Activated effector memory CD4-positive, alpha-beta T cell treated with anti-CD3 and anti-CD28 coated beads, Interleukin-2, amount 50 U/mL, for 16 hours (primary cell): ENCODE measurements around the gene FIBP.
"Not testable (repeated sequence)": the region's sequence is repeated elsewhere in the genome, so short reads cannot be mapped to it uniquely, and the experiment has no call there.

Experiments used
- DNase-seq: peaks from one replicate; pipeline ENCODE4 v3.0.0-alpha.2; 2020

FIBP gene

GRCh38 chr11:65912845-65913244 lies 24.6 kb upstream of the FIBP start:
- no peak for DNase-seq

- DNase-seq, result no peak
Measured at GRCh38 chr11:65911682-65912568, 23.7 kb upstream of the FIBP start.

GRCh38 chr11:65907878-65908277 lies 19.6 kb upstream of the FIBP start:
- no peak for DNase-seq

- DNase-seq, result no peak
Measured at GRCh38 chr11:65906602-65907001, 18.3 kb upstream of the FIBP start.

GRCh38 chr11:65903715-65904114 lies 15.4 kb upstream of the FIBP start:
- DNase-seq, result no peak

- DNase-seq, result no peak
Measured at GRCh38 chr11:65903068-65903481, 14.8 kb upstream of the FIBP start.

- DNase-seq, result no peak
Measured at GRCh38 chr11:65900899-65901180, 12.6 kb upstream of the FIBP start.

GRCh38 chr11:65900125-65900898 lies 12.0 kb upstream of the FIBP start, which contains the start of gene FOSL1:
Gene FOSL1 (minus strand): TSS chr11:65900388. CDS start chr11:65900339, 49 bp downstream.
- peak; percentile 98 for DNase-seq

- peak; percentile 90 for DNase-seq
Measured at GRCh38 chr11:65899356-65900124, 11.3 kb upstream of the FIBP start.

- no peak for DNase-seq
Measured at GRCh38 chr11:65898656-65899355, 10.5 kb upstream of the FIBP start.

- no peak for DNase-seq
Measured at GRCh38 chr11:65897020-65897471, 8.8 kb upstream of the FIBP start.

- DNase-seq, result no peak
Measured at GRCh38 chr11:65896034-65896999, 8.0 kb upstream of the FIBP start.

- no peak for DNase-seq
Measured at GRCh38 chr11:65895482-65895981, 7.3 kb upstream of the FIBP start.

- peak; percentile 79 for DNase-seq
Measured at GRCh38 chr11:65894034-65894591, 5.8 kb upstream of the FIBP start.

- no peak for DNase-seq
Measured at GRCh38 chr11:65892661-65893317, 4.5 kb upstream of the FIBP start.

- DNase-seq, result not testable (repeated sequence)
Measured at GRCh38 chr11:65892137-65892540, 3.9 kb upstream of the FIBP start.

GRCh38 chr11:65891219-65892136 lies 3.2 kb upstream of the FIBP start:
- DNase-seq, result peak; percentile 74

- peak; percentile 99 for DNase-seq
Measured at GRCh38 chr11:65890324-65891218, 2.3 kb upstream of the FIBP start, which contains the start of gene CCDC85B. Gene CCDC85B (plus strand): TSS chr11:65890673. CDS start chr11:65890784, 111 bp downstream.
